H1 (cell line): Measurements from ENCODE around the gene INCENP. TPM values are rescaled to one million over a fixed set of nuclear protein-coding genes. Genes with fewer than 3 reads are reported as not detected.

ENCODE experiments used
- JUND ChIP-seq: IDR thresholded peaks from 2 replicates; pipeline ENCODE4 v1.6.1; 2011; ENCODE audit warnings: mild to moderate bottlenecking, improper control_type of control experiment, low read length
- KDM5A ChIP-seq: fragments of 200-600 bp; IDR thresholded peaks from 2 replicates; pipeline ENCODE4 v1.7.1; 2012; ENCODE audit warnings: mild to moderate bottlenecking, low read length, inconsistent platforms, mixed read lengths
- SUZ12 ChIP-seq: fragments of 200-600 bp; sonication (generic); IDR thresholded peaks from 2 replicates; pipeline ENCODE4 v1.6.1; 2012; ENCODE audit warnings: mild to moderate bottlenecking, inconsistent platforms, low read length, moderate library complexity, mixed read lengths
- polyA plus RNA-seq, 7 experiments: library from polyadenylated mRNA; depleted of rRNA in 3 of 7; stranded (reverse) in 5 of 7; unstranded in 2 of 7; fragments of >200 nt in 5 of 7; fragments of 200-250 nt in 2 of 7; gene quantifications; 1 replicate in 5 of 7; 2 replicates in 1 of 7; 4 replicates in 1 of 7; pipeline versions ENCODE4 v1.2.1 to v1.2.3, GENCODE V29; 2011 to 2013; ENCODE audit warnings: missing spikeins in 2 of 7, mixed read lengths in 2 of 7
- total RNA-seq: library from RNA; stranded (reverse); fragmentation: NEBNext Ultra II Directional; extraction: Animal tissue kit (Norgen Biotek cat#: 25700); gene quantifications from 2 replicates; pipeline ENCODE4 v1.2.1, GENCODE V29; 2021
- TF ChIP-seq, protein P1 (sequence below): fragments of 300-600 bp; sonication (generic); IDR thresholded peaks from 2 replicates; pipeline ENCODE4 v1.7.1; 2012; ENCODE audit warnings: low read length, moderate library complexity, mild to moderate bottlenecking, inconsistent platforms; ENCODE audit not compliant: insufficient replicate concordance

Gene INCENP
- total and polyA plus RNA-seq, 2 of the 8 experiments (the other 6 are each of a cell fraction or from before 2014, with no cell fraction given): 25.4 to 132 TPM

DNA sequence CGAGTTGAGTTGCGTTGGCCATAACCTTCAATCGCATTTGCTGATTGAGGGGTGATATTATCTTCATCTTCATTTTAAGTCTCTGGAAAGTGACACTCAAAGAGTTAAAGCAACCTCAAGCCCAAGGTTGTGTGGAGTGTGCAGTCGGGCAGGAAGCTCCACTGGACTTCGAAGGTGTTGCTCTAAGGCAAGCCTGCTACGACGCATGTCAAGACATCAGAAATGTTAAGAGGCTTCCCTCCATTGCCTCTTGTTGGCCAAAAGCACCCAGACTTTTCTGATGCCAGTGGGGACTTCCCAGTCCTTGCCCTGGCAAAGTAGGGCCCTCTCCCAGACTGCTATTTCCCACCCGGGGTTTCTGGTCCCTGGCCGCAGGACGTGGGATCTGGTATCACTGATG, 42.6 kb downstream of the INCENP start (continued):
- TF ChIP-seq, protein P1, sequence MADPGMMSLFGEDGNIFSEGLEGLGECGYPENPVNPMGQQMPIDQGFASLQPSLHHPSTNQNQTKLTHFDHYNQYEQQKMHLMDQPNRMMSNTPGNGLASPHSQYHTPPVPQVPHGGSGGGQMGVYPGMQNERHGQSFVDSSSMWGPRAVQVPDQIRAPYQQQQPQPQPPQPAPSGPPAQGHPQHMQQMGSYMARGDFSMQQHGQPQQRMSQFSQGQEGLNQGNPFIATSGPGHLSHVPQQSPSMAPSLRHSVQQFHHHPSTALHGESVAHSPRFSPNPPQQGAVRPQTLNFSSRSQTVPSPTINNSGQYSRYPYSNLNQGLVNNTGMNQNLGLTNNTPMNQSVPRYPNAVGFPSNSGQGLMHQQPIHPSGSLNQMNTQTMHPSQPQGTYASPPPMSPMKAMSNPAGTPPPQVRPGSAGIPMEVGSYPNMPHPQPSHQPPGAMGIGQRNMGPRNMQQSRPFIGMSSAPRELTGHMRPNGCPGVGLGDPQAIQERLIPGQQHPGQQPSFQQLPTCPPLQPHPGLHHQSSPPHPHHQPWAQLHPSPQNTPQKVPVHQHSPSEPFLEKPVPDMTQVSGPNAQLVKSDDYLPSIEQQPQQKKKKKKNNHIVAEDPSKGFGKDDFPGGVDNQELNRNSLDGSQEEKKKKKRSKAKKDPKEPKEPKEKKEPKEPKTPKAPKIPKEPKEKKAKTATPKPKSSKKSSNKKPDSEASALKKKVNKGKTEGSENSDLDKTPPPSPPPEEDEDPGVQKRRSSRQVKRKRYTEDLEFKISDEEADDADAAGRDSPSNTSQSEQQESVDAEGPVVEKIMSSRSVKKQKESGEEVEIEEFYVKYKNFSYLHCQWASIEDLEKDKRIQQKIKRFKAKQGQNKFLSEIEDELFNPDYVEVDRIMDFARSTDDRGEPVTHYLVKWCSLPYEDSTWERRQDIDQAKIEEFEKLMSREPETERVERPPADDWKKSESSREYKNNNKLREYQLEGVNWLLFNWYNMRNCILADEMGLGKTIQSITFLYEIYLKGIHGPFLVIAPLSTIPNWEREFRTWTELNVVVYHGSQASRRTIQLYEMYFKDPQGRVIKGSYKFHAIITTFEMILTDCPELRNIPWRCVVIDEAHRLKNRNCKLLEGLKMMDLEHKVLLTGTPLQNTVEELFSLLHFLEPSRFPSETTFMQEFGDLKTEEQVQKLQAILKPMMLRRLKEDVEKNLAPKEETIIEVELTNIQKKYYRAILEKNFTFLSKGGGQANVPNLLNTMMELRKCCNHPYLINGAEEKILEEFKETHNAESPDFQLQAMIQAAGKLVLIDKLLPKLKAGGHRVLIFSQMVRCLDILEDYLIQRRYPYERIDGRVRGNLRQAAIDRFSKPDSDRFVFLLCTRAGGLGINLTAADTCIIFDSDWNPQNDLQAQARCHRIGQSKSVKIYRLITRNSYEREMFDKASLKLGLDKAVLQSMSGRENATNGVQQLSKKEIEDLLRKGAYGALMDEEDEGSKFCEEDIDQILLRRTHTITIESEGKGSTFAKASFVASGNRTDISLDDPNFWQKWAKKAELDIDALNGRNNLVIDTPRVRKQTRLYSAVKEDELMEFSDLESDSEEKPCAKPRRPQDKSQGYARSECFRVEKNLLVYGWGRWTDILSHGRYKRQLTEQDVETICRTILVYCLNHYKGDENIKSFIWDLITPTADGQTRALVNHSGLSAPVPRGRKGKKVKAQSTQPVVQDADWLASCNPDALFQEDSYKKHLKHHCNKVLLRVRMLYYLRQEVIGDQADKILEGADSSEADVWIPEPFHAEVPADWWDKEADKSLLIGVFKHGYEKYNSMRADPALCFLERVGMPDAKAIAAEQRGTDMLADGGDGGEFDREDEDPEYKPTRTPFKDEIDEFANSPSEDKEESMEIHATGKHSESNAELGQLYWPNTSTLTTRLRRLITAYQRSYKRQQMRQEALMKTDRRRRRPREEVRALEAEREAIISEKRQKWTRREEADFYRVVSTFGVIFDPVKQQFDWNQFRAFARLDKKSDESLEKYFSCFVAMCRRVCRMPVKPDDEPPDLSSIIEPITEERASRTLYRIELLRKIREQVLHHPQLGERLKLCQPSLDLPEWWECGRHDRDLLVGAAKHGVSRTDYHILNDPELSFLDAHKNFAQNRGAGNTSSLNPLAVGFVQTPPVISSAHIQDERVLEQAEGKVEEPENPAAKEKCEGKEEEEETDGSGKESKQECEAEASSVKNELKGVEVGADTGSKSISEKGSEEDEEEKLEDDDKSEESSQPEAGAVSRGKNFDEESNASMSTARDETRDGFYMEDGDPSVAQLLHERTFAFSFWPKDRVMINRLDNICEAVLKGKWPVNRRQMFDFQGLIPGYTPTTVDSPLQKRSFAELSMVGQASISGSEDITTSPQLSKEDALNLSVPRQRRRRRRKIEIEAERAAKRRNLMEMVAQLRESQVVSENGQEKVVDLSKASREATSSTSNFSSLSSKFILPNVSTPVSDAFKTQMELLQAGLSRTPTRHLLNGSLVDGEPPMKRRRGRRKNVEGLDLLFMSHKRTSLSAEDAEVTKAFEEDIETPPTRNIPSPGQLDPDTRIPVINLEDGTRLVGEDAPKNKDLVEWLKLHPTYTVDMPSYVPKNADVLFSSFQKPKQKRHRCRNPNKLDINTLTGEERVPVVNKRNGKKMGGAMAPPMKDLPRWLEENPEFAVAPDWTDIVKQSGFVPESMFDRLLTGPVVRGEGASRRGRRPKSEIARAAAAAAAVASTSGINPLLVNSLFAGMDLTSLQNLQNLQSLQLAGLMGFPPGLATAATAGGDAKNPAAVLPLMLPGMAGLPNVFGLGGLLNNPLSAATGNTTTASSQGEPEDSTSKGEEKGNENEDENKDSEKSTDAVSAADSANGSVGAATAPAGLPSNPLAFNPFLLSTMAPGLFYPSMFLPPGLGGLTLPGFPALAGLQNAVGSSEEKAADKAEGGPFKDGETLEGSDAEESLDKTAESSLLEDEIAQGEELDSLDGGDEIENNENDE: no peak
- no peak for TF ChIP-seq SUZ12
- TF ChIP-seq JUND: no peak
- TF ChIP-seq KDM5A: no peak
